NCI-H2171 (cell line): ENCODE data around the gene ALS2CL.
"Not testable (repeated sequence)": the region's sequence is repeated elsewhere in the genome, so short reads cannot be mapped to it uniquely, and the experiment has no call there.

ENCODE experiments used
- DNase-seq: peaks from one replicate; lab custom pipeline; 2025; lab: John Stamatoyannopoulos, UW

ALS2CL gene

GRCh38 chr3:46715507-46716175 is 22.2 kb upstream of the ALS2CL start:
- no peak for DNase-seq

DNA sequence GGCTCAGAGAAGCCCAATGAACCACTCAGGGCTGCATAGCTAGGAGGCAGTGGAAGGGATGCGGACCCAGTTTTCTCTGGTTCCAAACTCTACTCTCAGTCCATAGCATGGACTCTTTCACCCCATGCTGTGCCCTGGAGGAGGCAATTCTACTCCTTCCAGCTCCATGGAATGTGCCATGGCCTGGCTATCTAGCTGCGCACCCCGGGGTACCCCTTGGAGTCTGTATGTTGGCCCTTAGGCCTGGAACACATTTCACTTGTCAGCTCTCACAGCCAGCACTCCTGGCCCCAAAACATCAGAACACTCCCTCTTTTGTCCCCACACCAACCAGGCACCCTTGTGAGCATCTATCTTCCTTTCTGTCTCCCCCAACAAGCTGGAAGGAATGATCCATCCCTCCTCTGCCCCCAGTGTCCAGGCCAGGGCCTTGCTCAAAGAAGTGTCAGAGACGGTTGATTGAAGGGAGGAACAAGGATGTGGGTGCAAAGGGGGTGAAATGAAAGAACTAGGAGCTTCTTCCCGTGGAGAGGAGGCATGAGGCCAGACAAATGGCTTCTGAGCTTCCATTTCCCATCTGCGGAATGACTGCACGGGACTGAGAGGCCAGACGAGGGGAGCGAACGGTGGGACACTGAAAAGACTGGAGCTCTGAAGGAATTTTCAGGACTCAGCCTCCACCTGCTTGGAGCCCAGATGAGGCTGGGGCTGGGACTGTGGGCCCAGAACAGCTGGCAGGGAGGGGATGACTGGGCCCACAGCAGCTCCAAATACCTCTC is 21.4 kb upstream of the ALS2CL start:
- no peak for DNase-seq

DNA sequence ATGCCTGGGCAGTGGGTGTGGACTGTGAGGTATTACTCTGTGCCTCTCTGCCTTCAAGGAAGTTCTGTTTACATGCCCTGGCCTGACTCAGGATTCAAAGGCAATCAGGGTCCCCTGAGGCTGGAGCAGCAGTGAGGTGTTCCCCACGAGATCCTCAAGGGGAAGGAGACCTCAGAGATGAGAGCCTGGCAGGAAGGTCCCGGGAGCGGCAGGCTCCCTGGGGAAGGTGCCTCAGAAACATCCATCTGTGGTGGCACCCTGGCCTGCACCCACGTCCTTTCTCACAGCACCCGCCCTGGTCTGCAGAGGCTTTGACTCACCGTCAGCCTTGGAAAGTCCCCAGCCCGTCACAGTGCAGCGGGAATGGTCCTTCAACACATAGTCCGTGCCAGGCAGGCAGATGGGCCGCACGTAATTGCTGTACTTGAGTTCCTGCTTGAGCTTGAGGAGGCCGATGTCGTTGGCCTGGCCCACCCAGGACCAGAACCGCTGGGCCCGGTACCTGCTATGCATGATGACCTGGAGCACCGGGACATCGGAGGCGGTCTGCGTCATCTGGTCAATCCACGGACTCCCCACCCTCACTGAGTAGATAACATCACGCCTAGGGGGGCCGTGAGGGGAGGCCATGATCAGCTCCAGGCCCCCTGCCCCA is 20.5 kb upstream of the ALS2CL start:
- no peak for DNase-seq

GRCh38 chr3:46713050-46713897 is 19.8 kb upstream of the ALS2CL start:
- DNase-seq = no peak

DNA sequence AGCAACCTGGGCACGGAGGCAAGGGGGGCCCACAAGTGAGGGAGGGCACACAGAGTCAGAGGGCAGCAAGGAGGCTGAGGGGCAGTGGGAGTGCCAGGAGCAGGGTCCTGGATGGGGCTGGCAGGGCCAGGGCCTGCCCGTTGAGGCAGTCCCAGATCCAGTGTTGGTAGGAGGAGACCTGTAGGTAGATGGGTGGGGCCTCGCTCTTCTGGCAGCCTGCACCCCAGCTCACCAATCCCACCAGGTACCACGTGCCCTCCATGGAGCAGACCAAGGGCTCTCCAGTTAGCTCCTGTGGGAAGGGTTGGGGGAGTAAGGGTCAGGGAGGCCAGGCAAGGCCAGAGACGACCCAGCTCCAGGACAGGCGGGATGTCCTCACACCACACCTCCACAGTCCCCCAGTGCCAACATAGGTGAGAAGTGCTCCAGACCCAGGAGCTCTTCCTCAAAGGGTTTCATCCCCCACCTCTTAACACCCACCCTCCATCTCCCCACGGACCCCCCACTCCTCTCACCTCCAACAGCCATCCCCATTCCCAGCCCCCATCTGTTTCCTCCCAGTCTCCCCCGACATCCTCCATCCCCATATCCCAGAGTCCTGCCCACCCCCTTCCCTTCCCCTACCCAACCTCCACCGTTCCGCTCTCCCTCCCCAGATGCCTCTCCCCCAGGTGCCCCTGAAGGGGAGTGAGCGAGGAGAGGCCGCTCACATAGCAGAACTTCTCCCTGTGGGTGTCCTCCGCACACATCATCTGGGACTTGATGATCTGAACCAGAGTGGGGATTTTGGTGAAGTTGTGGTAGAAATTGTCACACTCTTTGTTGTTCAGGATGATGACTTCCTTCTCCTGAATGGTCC is 18.9 kb upstream of the ALS2CL start:
- no peak for DNase-seq

GRCh38 chr3:46711760-46712159 is 18.3 kb upstream of the ALS2CL start:
- no peak for DNase-seq

DNA sequence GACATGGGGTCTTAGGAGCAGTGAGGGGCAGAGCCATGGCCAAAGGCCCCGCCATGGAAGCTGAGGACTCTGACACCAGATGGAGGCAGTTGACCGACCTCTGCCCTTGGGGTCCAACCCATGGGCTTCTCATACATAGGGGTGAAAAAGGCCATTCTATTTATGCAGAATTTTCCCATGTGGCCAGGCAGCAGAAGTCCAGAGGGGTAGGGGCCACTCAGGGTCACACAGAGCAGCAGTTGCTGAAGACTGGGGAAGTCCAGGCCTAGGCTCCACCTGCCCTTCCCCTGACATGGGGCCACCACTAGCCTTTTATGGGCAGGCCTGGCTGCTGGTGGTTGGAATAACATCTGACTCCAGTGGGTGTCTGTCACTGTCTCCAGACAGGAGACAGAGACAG is 17.8 kb upstream of the ALS2CL start:
- DNase-seq = no peak

GRCh38 chr3:46710671-46711295 is 17.3 kb upstream of the ALS2CL start:
- no peak for DNase-seq

- no peak for DNase-seq
Observed at GRCh38 chr3:46710229-46710628, 16.8 kb upstream of the ALS2CL start.

DNA sequence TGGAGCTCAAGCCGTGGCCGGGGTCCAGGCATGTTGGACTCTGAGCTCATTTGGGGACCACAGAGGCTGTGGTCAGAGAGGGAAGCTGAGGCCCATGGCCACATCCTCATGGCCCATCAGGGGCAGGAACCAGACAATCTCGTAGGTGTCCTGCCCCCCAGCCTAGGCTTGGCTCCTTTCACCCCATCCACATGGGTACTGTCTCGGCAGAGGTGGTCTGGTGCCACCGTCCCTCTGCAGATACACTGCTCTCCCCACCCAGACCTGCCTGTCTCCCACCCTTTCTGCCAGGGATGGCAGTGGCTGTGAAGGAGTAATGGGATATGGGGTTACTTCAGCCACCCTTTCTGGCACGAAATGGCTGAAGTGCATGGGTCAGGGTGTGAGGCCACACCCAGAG is 16.2 kb upstream of the ALS2CL start:
- no peak for DNase-seq

DNA sequence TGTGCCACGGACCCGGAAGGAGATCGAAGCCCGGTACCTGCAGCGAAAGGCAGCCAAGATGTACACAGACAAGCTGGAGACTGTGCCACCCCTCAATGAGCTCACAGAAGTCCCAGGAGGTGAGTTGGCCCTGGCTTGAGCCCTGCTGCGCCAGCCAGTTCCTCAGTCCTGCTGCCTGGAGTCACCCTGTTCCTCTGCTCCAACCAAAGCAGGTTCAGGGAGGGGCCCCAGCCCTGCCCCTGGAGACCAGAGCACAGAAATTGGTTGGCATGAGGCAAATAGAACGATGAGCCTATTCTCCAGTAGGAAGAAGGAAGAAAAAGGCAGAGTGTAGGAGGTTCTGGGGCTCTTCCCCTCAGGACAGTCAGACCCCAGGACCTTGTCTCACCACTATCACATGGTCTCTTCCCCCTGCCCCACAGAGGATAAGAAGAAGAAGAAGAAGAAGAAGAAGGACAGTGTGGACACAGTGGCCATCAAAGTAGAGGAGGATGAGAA is 15.7 kb upstream of the ALS2CL start:
- no peak for DNase-seq

DNA sequence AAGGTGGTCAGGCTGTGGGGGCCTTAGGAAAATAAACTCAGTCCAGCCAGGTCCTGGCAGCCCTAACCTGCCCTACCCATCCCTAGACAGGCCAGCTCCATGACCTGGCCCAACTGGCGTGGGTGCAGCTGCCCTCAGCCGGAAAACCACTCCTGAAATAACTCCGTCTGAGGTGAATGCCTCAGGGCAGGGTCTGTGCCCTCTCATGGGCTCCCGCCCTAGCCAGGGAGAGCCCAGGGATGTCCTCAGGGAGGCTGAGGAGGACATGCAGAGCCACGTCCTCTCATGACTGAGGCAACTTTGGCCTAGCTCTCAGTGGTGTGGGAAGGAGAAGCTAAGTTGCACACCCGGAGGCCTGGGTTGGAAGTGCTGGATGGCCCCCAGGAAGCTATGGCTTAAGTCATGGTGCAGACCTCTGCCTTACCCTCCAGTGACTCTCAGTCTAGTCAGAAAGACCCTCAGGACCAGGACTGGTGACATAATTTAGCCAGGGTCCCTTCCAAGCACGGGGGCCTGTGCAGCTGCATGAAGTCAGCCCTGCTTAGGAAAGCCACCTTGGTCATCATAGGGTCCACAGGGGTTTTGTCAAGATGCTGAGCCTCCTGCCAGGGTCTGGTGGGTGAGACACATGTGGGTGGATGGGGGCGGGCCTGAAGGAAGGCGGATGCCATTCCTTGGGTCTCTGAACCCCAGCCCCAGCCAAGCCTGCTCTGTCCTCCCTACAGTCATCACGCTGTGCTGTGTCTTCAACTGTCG is 15.1 kb upstream of the ALS2CL start:
- DNase-seq = no peak

GRCh38 chr3:46707601-46708011 is 14.1 kb upstream of the ALS2CL start:
- DNase-seq = no peak

DNA sequence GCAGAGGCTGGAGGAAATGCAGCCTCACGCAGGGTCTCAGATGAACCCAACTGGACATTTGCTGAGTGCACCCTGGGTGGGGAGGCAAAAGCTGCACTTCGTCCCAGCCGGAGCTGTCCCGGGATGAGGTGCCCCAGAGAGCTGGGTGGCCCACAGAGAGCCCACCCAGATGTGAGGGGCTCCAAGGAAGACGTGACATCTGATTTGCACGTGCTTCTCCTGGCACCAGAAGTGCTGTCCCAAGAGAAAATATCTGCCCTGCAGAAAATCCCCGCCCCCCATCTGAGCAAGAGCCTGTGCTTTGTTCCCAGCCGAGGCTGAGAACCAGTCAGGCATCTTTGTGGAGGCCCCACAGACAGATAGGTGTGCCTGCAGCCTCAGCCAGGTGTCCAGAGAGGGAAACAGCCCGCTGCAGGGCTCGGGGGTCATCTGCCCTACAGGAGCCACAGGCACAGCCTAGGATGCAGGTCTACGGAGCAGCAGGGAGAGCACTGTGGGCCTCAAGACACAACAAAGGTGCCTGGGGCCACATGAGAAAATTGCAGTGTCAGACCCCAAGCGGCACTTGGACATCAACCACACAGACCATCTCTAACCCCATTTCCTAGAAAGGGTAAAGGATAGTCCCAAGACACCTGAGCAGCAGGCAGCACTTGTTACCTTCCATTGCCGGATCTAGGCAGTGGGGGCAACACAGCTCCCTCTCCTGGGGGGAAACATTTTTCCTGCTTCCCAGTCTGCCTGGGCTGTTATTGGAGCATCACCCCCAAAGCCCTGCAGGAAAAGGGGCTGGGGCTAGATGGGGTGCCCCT is 13.5 kb upstream of the ALS2CL start:
- no peak for DNase-seq

DNA sequence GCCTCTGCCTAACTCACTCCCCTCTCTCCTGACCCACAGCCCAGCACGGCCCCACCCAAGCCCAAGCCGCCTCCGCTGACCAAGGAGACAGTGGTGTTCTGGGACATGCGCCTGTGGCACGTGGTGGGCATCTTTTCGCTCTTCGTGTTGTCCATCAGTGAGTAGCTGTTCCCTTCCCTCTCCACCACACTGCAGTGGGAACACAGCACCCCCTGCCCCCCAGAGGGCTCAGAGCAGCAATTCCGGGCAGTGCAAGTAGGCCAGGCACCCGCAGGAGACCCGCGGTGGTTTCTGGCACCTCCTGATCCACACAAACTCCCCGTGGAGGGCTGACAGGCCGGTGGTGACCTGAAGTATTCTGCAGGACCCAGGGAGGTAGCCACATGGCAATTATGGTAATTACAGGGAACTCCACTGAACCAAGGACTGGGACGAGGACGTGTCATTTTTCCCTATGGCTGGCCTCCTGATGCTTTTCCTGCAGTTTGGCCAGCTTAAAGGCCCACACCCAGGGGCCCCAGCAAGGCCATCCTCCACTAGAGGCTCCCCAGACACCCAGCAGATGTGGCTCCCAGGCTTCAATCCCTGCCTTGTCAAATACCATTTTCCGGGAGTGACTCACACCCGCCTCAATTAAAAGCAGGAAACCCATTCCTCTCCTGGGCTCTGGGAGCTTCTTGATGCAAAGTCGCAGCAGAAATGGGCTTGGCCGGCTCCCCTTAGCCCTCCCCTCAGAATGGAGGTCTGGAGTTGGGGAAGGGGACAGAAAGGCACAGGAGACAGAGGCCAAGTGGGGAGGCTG is 12.5 kb upstream of the ALS2CL start:
- DNase-seq = no peak

GRCh38 chr3:46705022-46705530 is 11.6 kb upstream of the ALS2CL start:
- no peak for DNase-seq

- not testable (repeated sequence) for DNase-seq
Observed at GRCh38 chr3:46704346-46704745, 10.9 kb upstream of the ALS2CL start.

- DNase-seq = no peak
Observed at GRCh38 chr3:46703013-46703520, 9.6 kb upstream of the ALS2CL start.
